Kidney epithelial cell (primary cell): ENCODE data around the gene PAH. TPM values are rescaled to one million over a fixed set of nuclear protein-coding genes. Genes with fewer than 3 reads are reported as not detected.

Experiments
- DNase-seq: peaks from one replicate; pipeline ENCODE4 v3.0.0-alpha.2; 2010; ENCODE audit warnings: low read depth
- H3K27me3 ChIP-seq: 2 replicates; pipeline ENCODE4 v1.6.0; 2011; ENCODE audit warnings: low read length; ENCODE audit not compliant: control insufficient read depth, insufficient read depth
- H3K36me3 ChIP-seq: 2 replicates; pipeline ENCODE4 v1.5.1; 2011; ENCODE audit warnings: low read length; ENCODE audit not compliant: control insufficient read depth, insufficient read depth
- H3K4me3 ChIP-seq: 2 replicates; pipeline ENCODE4 v1.5.1; 2011; ENCODE audit warnings: low read depth, mild to moderate bottlenecking, control low read depth, low read length
- CTCF ChIP-seq: IDR thresholded peaks from 2 replicates; pipeline ENCODE4 v1.5.1; 2011; ENCODE audit warnings: mild to moderate bottlenecking, moderate library complexity, low read length, control low read depth, inconsistent platforms; ENCODE audit not compliant: insufficient read depth, poor library complexity, severe bottlenecking
- total RNA-seq: library from RNA; depleted of rRNA; stranded (reverse); fragments of >200 nt; gene quantifications from 2 replicates; pipeline ENCODE4 v1.2.3, GENCODE V29; 2015

PAH gene
- total RNA-seq, 1 donor from 2014 or later, result 1.1 TPM

GRCh38 chr12:102953221-102953620 lies 36.2 kb upstream of the PAH start:
- H3K27me3 ChIP-seq, result peaks cover 70% of the 10 kb centered on the region

GRCh38 chr12:102951841-102952240 lies 34.8 kb upstream of the PAH start:
- DNase-seq, result no peak
- no peak for TF ChIP-seq CTCF
- H3K36me3 ChIP-seq, result no peaks in the 10 kb centered on the region
- no peak overlapping the region for H3K4me3 ChIP-seq
- peaks cover 60% of the 10 kb centered on the region for H3K27me3 ChIP-seq

More at GRCh38 chr12:102953221-102953620, 36.2 kb upstream of the PAH start:
- DNase-seq, result no peak
- Histone ChIP-seq H3K36me3 (no peaks in the 10 kb centered on the region), H3K4me3 (no peak overlapping the region)
- no peak for TF ChIP-seq CTCF

GRCh38 chr12:102950950-102951619 lies 34.0 kb upstream of the PAH start:
- Histone ChIP-seq H3K27me3 (peaks cover 52% of the 10 kb centered on the region), H3K36me3 (no peaks in the 10 kb centered on the region), H3K4me3 (no peak overlapping the region)
- no peak for TF ChIP-seq CTCF
- no peak for DNase-seq

- DNase-seq, result no peak
- no peak for TF ChIP-seq CTCF
Observed at GRCh38 chr12:102950107-102950949, 33.3 kb upstream of the PAH start.

GRCh38 chr12:102948941-102949352 lies 31.9 kb upstream of the PAH start:
- DNase-seq, result no peak
- H3K27me3 ChIP-seq, result peaks cover 33% of the 10 kb centered on the region
- H3K4me3 ChIP-seq, result no peak overlapping the region
- peak; percentile 82 for TF ChIP-seq CTCF
- no peaks in the 10 kb centered on the region for H3K36me3 ChIP-seq

More at GRCh38 chr12:102950107-102950949, 33.3 kb upstream of the PAH start:
- H3K27me3 ChIP-seq, result peaks cover 45% of the 10 kb centered on the region
- H3K36me3 ChIP-seq, result no peaks in the 10 kb centered on the region
- no peak overlapping the region for H3K4me3 ChIP-seq
